Measurements from ENCODE around the gene CLIC4. TPM values are rescaled to one million over a fixed set of nuclear protein-coding genes. Genes with fewer than 3 reads are reported as not detected.

Gene CLIC4
- total and polyA plus RNA-seq, 2 experiments from 2014 or later = 92.5 to 308 TPM

DNA sequence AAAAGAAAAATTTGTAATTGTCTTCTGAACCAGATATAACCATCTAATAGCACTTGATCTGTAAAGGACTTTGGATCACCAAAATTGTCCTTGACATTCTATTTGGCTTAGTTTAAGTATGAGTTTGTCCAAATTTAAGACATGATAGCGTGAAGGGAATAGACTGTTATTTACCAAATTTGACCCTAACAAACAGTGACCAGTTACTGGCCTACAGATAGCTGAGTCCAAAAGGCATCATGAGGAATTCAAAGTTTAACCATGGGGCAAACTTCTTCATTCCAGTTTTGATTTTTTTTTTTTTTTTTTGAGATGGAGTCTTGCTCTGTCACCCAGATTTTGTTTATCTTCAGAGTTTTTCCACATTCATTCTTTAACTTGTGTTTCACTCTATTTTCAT lies 38.5 kb downstream of the CLIC4 start:
- Histone ChIP-seq H3K27ac (ENCODE audit: low read depth) (peak overlapping the region; percentile 5; the same call in 1 of the 2 replicates), H3K4me3 (no peak overlapping the region), H3K4me2 (no peak overlapping the region), H2AFZ (no peak overlapping the region), H3K36me3 (ENCODE audit: insufficient read depth) (no peaks in the 10 kb centered on the region), H3K4me1 (ENCODE audit: insufficient read depth) (no peaks in the 10 kb centered on the region; the same call in 1 of the 2 replicates), H3K79me2 (replicated peaks; ENCODE audit: insufficient read depth) (peaks cover 100% of the 10 kb centered on the region), H3K9me2 (ENCODE audit: insufficient read depth) (no peaks in the 10 kb centered on the region), H3F3A (replicated peaks; ENCODE audit: low read depth) (0 out of 2 replicates have a peak, but pooled peaks cover 9% of the 10 kb centered on the region), H3K27me3 (ENCODE audit: insufficient read depth) (no peaks in the 10 kb centered on the region), H4K20me1 (replicated peaks; ENCODE audit: insufficient read depth) (peaks cover 67% of the 10 kb centered on the region)
- no peak overlapping the region for H3K27ac Mint-ChIP-seq
- no peaks in the 10 kb centered on the region for H3K27me3 Mint-ChIP-seq (ENCODE audit: insufficient read depth, low read depth, poor library complexity)
- peaks cover 23% of the 10 kb centered on the region; the same call in 2 of the 3 replicates for H3K36me3 Mint-ChIP-seq (ENCODE audit: low read depth)
- peaks cover 9% of the 10 kb centered on the region; the same call in 2 of the 3 replicates for H3K4me1 Mint-ChIP-seq
- no peak for TF ChIP-seq ZNF114 (CRISPR knock-in tag; IDR thresholded peaks at IDR 0.05)
- TF ChIP-seq, protein P1, sequence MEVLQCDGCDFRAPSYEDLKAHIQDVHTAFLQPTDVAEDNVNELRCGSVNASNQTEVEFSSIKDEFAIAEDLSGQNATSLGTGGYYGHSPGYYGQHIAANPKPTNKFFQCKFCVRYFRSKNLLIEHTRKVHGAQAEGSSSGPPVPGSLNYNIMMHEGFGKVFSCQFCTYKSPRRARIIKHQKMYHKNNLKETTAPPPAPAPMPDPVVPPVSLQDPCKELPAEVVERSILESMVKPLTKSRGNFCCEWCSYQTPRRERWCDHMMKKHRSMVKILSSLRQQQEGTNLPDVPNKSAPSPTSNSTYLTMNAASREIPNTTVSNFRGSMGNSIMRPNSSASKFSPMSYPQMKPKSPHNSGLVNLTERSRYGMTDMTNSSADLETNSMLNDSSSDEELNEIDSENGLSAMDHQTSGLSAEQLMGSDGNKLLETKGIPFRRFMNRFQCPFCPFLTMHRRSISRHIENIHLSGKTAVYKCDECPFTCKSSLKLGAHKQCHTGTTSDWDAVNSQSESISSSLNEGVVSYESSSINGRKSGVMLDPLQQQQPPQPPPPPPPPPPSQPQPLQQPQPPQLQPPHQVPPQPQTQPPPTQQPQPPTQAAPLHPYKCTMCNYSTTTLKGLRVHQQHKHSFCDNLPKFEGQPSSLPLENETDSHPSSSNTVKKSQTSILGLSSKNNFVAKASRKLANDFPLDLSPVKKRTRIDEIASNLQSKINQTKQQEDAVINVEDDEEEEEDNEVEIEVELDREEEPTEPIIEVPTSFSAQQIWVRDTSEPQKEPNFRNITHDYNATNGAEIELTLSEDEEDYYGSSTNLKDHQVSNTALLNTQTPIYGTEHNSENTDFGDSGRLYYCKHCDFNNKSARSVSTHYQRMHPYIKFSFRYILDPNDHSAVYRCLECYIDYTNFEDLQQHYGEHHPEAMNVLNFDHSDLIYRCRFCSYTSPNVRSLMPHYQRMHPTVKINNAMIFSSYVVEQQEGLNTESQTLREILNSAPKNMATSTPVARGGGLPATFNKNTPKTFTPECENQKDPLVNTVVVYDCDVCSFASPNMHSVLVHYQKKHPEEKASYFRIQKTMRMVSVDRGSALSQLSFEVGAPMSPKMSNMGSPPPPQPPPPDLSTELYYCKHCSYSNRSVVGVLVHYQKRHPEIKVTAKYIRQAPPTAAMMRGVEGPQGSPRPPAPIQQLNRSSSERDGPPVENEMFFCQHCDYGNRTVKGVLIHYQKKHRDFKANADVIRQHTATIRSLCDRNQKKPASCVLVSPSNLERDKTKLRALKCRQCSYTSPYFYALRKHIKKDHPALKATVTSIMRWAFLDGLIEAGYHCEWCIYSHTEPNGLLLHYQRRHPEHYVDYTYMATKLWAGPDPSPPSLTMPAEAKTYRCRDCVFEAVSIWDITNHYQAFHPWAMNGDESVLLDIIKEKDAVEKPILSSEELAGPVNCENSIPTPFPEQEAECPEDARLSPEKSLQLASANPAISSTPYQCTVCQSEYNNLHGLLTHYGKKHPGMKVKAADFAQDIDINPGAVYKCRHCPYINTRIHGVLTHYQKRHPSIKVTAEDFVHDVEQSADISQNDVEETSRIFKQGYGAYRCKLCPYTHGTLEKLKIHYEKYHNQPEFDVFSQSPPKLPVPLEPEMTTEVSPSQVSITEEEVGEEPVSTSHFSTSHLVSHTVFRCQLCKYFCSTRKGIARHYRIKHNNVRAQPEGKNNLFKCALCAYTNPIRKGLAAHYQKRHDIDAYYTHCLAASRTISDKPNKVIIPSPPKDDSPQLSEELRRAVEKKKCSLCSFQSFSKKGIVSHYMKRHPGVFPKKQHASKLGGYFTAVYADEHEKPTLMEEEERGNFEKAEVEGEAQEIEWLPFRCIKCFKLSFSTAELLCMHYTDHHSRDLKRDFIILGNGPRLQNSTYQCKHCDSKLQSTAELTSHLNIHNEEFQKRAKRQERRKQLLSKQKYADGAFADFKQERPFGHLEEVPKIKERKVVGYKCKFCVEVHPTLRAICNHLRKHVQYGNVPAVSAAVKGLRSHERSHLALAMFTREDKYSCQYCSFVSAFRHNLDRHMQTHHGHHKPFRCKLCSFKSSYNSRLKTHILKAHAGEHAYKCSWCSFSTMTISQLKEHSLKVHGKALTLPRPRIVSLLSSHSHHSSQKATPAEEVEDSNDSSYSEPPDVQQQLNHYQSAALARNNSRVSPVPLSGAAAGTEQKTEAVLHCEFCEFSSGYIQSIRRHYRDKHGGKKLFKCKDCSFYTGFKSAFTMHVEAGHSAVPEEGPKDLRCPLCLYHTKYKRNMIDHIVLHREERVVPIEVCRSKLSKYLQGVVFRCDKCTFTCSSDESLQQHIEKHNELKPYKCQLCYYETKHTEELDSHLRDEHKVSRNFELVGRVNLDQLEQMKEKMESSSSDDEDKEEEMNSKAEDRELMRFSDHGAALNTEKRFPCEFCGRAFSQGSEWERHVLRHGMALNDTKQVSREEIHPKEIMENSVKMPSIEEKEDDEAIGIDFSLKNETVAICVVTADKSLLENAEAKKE (CRISPR knock-in tag; IDR thresholded peaks at IDR 0.05) = no peak
- TF ChIP-seq, protein P2, sequence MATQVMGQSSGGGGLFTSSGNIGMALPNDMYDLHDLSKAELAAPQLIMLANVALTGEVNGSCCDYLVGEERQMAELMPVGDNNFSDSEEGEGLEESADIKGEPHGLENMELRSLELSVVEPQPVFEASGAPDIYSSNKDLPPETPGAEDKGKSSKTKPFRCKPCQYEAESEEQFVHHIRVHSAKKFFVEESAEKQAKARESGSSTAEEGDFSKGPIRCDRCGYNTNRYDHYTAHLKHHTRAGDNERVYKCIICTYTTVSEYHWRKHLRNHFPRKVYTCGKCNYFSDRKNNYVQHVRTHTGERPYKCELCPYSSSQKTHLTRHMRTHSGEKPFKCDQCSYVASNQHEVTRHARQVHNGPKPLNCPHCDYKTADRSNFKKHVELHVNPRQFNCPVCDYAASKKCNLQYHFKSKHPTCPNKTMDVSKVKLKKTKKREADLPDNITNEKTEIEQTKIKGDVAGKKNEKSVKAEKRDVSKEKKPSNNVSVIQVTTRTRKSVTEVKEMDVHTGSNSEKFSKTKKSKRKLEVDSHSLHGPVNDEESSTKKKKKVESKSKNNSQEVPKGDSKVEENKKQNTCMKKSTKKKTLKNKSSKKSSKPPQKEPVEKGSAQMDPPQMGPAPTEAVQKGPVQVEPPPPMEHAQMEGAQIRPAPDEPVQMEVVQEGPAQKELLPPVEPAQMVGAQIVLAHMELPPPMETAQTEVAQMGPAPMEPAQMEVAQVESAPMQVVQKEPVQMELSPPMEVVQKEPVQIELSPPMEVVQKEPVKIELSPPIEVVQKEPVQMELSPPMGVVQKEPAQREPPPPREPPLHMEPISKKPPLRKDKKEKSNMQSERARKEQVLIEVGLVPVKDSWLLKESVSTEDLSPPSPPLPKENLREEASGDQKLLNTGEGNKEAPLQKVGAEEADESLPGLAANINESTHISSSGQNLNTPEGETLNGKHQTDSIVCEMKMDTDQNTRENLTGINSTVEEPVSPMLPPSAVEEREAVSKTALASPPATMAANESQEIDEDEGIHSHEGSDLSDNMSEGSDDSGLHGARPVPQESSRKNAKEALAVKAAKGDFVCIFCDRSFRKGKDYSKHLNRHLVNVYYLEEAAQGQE (IDR thresholded peaks at IDR 0.05; ENCODE audit: unreplicated experiment) = no peak
- no peak for TF ChIP-seq STAT1 (IDR thresholded peaks at IDR 0.05; ENCODE audit: unreplicated experiment)
- TF ChIP-seq CREB1 (CRISPR knock-in tag; IDR thresholded peaks at IDR 0.05; ENCODE audit: low read depth) = no peak
- ATAC-seq (no peak), DNase-seq (ENCODE audit: low spot score) (no peak)
- no peaks in the 10 kb centered on the region for H3K9me3 Mint-ChIP-seq
- H3K4me3 Mint-ChIP-seq = no peak overlapping the region

All from GM23338 (cell line).